K562 (cell line): Measurements from ENCODE around the gene TMPRSS11B. TPM values are rescaled to one million over a fixed set of nuclear protein-coding genes. Genes with fewer than 3 reads are reported as not detected.
"Not testable (repeated sequence)": the region's sequence is repeated elsewhere in the genome, so short reads cannot be mapped to it uniquely, and the experiment has no call there.

Experiments used
- ARID1B ChIP-seq: fragments of 450-650 bp; IDR thresholded peaks from 2 replicates; pipeline ENCODE4 v1.6.1; 2016; ENCODE audit warnings: antibody characterized with exemption, mild to moderate bottlenecking, inconsistent platforms
- CBFA2T2 ChIP-seq: fragments of 450-650 bp; conservative IDR thresholded peaks from 2 replicates; pipeline ENCODE4 v1.6.1; 2017; ENCODE audit warnings: mild to moderate bottlenecking
- CTBP1 ChIP-seq: fragments of 450-650 bp; IDR thresholded peaks from 2 replicates; pipeline ENCODE4 v1.6.1; 2016; ENCODE audit warnings: borderline replicate concordance
- CXXC5 ChIP-seq: fragments of 250-450 bp; sonication (Bioruptor Pico); IDR thresholded peaks from 2 replicates; pipeline ENCODE4 v1.8.0; 2022; ENCODE audit warnings: inconsistent platforms, mild to moderate bottlenecking, moderate library complexity
- DDX20 ChIP-seq: fragments of 450-650 bp; IDR thresholded peaks from 2 replicates; pipeline ENCODE4 v1.6.1; 2016; ENCODE audit warnings: missing genetic modification characterization, low read depth, mild to moderate bottlenecking, missing compliant biosample characterization, moderate library complexity
- FOXM1 ChIP-seq, 2 experiments: fragments of 450-650 bp in 1 of 2; sonication (generic) in 1 of 2; formaldehyde crosslinking in 1 of 2; IDR thresholded peaks; 2 replicates each; pipeline versions ENCODE4 v1.6.1 to v1.9.0; 2017 to 2022; ENCODE audit warnings: low read depth in 2 of 2, mild to moderate bottlenecking in 2 of 2, missing genetic modification reagents in 1 of 2, moderate library complexity in 1 of 2
- HDAC2 ChIP-seq: fragments of 450-650 bp; IDR thresholded peaks from 2 replicates; pipeline ENCODE4 v1.6.1; 2016; ENCODE audit warnings: mild to moderate bottlenecking
- HSF4 ChIP-seq: fragments of 250-450 bp; sonication (Bioruptor Pico); IDR thresholded peaks from 2 replicates; pipeline ENCODE4 v2.1.2; 2022; ENCODE audit warnings: mild to moderate bottlenecking, moderate library complexity, borderline replicate concordance
- KDM1A ChIP-seq, 2 experiments: fragments of 450-650 bp; IDR thresholded peaks; 2 replicates each; pipeline ENCODE4 v1.6.1; 2016; ENCODE audit warnings: mild to moderate bottlenecking in 2 of 2
- KLF6 ChIP-seq: fragments of 250-450 bp; sonication (Bioruptor Pico); IDR thresholded peaks from 2 replicates; pipeline ENCODE4 v1.4.0; 2020; ENCODE audit warnings: mild to moderate bottlenecking, moderate library complexity, borderline replicate concordance
- NCOR1 ChIP-seq: fragments of 450-650 bp; IDR thresholded peaks from 2 replicates; pipeline ENCODE4 v1.6.1; 2016; ENCODE audit warnings: mild to moderate bottlenecking, moderate library complexity
- PTTG1 ChIP-seq: fragments of 450-650 bp; IDR thresholded peaks from 2 replicates; pipeline ENCODE4 v1.6.1; 2016; ENCODE audit warnings: low read depth, mild to moderate bottlenecking, missing genetic modification characterization, missing compliant biosample characterization
- SMARCA4 ChIP-seq: fragments of 450-650 bp; IDR thresholded peaks from 2 replicates; pipeline ENCODE4 v1.6.1; 2016
- TEAD4 ChIP-seq, 2 experiments: sonication (generic) in 1 of 2; formaldehyde crosslinking in 1 of 2; IDR thresholded peaks; 2 replicates each; pipeline versions ENCODE4 v1.6.1 to v1.8.0; 2012 to 2022; ENCODE audit warnings: borderline replicate concordance in 1 of 2, inconsistent platforms in 1 of 2, low read length in 1 of 2, mild to moderate bottlenecking in 1 of 2, missing genetic modification reagents in 1 of 2
- TRIM24 ChIP-seq, 2 experiments: fragments of 450-650 bp; IDR thresholded peaks; 2 replicates each; pipeline ENCODE4 v1.6.1; 2016
- ZNF212 ChIP-seq: fragments of 450-650 bp; formaldehyde crosslinking; IDR thresholded peaks from 2 replicates; pipeline ENCODE4 v1.4.0; 2020; ENCODE audit warnings: mild to moderate bottlenecking
- polyA plus RNA-seq, 8 experiments: library from polyadenylated mRNA; depleted of rRNA in 4 of 8; stranded (reverse) in 5 of 8; unstranded in 3 of 8; fragments of >200 nt; fragmentation: Nextera tagmentation in 2 of 8; fragmentation: Illumina TruSeq in 1 of 8; extraction: Ambion mirVana in 2 of 8; extraction: Trizol in 1 of 8; gene quantifications; 2 replicates each; pipeline versions ENCODE4 v1.2.1 to v1.2.3, GENCODE V29; 2011 to 2014; ENCODE audit warnings: inconsistent platforms in 1 of 8, missing spikeins in 1 of 8
- total RNA-seq, 7 experiments: library from RNA; depleted of rRNA in 6 of 7; stranded (reverse); fragments of >200 nt in 6 of 7; fragmentation: Illumina TruSeq in 2 of 7; extraction: Trizol in 2 of 7; gene quantifications; 2 replicates each; pipeline versions ENCODE4 v1.2.1 to v1.2.3, GENCODE V29; 2011 to 2021; ENCODE audit warnings: low replicate concordance in 1 of 7
- TF ChIP-seq, protein P1 (sequence below): sonication (generic); formaldehyde crosslinking; IDR thresholded peaks from 2 replicates; pipeline ENCODE4 v1.9.0; 2022; ENCODE audit warnings: mild to moderate bottlenecking, missing genetic modification reagents
- TF ChIP-seq, protein P2 (sequence below): fragments of 450-650 bp; IDR thresholded peaks from 2 replicates; pipeline ENCODE4 v1.6.1; 2017; ENCODE audit warnings: antibody characterized with exemption, mild to moderate bottlenecking
- TF ChIP-seq, protein P3 (sequence below): fragments of 450-650 bp; formaldehyde crosslinking; IDR thresholded peaks from 2 replicates; pipeline ENCODE4 v1.4.0; 2022; ENCODE audit warnings: mild to moderate bottlenecking, moderate library complexity
- TF ChIP-seq, protein P4 (sequence below), 3 experiments: fragments of 200-800 bp in 1 of 3; sonication (Bioruptor generic) in 1 of 3; sonication (generic) in 1 of 3; formaldehyde crosslinking in 1 of 3; IDR thresholded peaks; 2 replicates each; pipeline versions ENCODE4 v1.6.1 to v1.8.0; 2016 to 2022; ENCODE audit warnings: mild to moderate bottlenecking in 2 of 3, missing compliant biosample characterization in 2 of 3, missing genetic modification characterization in 2 of 3, missing genetic modification reagents in 1 of 3

The TMPRSS11B gene
- total and polyA plus RNA-seq, 9 of the 15 experiments (the other 6 are each of a cell fraction or from before 2014, with no cell fraction given), result 0.03 to 0.07 TPM; not detected in 7

DNA sequence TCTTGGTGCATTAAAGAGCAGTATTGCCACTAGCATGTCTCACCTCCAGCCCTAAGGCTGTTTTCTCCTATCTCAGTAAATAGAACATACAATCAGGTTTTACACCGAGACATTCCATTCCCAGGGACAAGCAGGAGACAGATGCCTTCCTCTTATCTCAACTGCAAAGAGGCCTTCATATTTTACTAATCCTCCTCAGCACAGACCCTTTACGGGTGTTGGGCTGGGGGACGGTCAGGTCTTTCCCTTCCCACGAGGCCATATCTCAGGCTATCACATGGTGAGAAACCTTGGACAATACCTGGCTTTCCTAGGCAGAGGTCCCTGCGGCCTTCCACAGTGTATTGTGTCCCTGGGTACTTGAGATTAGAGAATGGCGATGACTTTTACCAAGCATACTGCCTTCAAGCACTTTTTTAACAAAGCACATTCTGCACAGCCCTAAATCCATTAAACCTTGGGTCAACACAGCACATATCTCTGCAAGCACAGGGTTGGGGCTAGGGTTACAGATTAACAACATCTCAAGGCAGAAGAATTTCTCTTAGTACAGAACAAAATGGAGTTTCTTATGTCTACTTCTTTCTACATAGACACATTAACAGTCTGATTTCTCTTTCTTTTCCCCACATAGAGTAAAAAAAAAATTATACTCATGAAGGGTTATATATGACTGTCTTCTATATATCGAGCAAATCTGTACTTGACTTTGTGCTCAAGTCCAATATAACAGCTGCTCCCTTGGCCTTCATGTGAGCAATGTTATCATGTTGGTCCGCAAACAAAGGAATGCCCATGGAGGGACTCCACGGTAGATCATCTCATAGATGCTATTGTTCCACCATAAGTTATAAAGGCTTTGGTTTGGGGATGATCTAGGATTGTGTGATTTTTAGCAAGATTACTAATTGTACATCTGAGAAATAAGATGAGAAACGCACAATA lies 36.6 kb upstream of the TMPRSS11B start (continued):
- TF ChIP-seq NCOR1 (peak; percentile 84), KLF6 (peak; percentile 47; the same call in 1 of the 2 replicates), HDAC2 (peak; percentile 19; the same call in 1 of the 2 replicates), KDM1A (IDR thresholded peaks at IDR 0.05) (peak; percentile 79 to 84), HSF4 (CRISPR knock-in tag) (peak; percentile 53; the same call in 1 of the 2 replicates), DDX20 (tag) (peak; percentile 43; the same call in 1 of the 2 replicates), TEAD4 (IDR thresholded peaks at IDR 0.05; ENCODE audit: low read length) (peak; percentile 35; the same call in 1 of the 2 replicates), CTBP1 (peak; percentile 29; the same call in 1 of the 2 replicates), CBFA2T2 (peak; percentile 90), FOXM1 (IDR thresholded peaks at IDR 0.05; ENCODE audit: low read depth) (peak; percentile 18; the same call in 1 of the 2 replicates), CXXC5 (peak; percentile 55; the same call in 1 of the 2 replicates), TRIM24 (IDR thresholded peaks at IDR 0.05) (peak; percentile 19 to 75; a peak in 2 of 4 replicates), ZNF212 (0 out of 2 replicates have a peak, but pooled peaks have one; percentile 41), PTTG1 (tag) (peak; percentile 21; the same call in 1 of the 2 replicates), SMARCA4 (peak; percentile 64), ARID1B (peak; percentile 84)
- TF ChIP-seq, protein P1, sequence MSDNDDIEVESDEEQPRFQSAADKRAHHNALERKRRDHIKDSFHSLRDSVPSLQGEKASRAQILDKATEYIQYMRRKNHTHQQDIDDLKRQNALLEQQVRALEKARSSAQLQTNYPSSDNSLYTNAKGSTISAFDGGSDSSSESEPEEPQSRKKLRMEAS (CRISPR knock-in tag), result peak; percentile 82
- TF ChIP-seq, protein P2, sequence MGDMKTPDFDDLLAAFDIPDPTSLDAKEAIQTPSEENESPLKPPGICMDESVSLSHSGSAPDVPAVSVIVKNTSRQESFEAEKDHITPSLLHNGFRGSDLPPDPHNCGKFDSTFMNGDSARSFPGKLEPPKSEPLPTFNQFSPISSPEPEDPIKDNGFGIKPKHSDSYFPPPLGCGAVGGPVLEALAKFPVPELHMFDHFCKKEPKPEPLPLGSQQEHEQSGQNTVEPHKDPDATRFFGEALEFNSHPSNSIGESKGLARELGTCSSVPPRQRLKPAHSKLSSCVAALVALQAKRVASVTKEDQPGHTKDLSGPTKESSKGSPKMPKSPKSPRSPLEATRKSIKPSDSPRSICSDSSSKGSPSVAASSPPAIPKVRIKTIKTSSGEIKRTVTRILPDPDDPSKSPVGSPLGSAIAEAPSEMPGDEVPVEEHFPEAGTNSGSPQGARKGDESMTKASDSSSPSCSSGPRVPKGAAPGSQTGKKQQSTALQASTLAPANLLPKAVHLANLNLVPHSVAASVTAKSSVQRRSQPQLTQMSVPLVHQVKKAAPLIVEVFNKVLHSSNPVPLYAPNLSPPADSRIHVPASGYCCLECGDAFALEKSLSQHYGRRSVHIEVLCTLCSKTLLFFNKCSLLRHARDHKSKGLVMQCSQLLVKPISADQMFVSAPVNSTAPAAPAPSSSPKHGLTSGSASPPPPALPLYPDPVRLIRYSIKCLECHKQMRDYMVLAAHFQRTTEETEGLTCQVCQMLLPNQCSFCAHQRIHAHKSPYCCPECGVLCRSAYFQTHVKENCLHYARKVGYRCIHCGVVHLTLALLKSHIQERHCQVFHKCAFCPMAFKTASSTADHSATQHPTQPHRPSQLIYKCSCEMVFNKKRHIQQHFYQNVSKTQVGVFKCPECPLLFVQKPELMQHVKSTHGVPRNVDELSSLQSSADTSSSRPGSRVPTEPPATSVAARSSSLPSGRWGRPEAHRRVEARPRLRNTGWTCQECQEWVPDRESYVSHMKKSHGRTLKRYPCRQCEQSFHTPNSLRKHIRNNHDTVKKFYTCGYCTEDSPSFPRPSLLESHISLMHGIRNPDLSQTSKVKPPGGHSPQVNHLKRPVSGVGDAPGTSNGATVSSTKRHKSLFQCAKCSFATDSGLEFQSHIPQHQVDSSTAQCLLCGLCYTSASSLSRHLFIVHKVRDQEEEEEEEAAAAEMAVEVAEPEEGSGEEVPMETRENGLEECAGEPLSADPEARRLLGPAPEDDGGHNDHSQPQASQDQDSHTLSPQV, result peak; percentile 74
- TF ChIP-seq TEAD4 (CRISPR knock-in tag; IDR thresholded peaks at IDR 0.05; ENCODE audit: borderline replicate concordance); FOXM1 (CRISPR knock-in tag; IDR thresholded peaks at IDR 0.05; ENCODE audit: low read depth): not testable (repeated sequence)
- TF ChIP-seq, protein P3, sequence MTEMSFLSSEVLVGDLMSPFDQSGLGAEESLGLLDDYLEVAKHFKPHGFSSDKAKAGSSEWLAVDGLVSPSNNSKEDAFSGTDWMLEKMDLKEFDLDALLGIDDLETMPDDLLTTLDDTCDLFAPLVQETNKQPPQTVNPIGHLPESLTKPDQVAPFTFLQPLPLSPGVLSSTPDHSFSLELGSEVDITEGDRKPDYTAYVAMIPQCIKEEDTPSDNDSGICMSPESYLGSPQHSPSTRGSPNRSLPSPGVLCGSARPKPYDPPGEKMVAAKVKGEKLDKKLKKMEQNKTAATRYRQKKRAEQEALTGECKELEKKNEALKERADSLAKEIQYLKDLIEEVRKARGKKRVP (CRISPR knock-in tag), result peak; percentile 26; the same call in 1 of the 2 replicates
- TF ChIP-seq, protein P4, sequence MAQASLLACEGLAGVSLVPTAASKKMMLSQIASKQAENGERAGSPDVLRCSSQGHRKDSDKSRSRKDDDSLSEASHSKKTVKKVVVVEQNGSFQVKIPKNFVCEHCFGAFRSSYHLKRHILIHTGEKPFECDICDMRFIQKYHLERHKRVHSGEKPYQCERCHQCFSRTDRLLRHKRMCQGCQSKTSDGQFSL (CRISPR knock-in tag; IDR thresholded peaks at IDR 0.05), result not testable (repeated sequence)
- TF ChIP-seq, protein P4 (tag; IDR thresholded peaks at IDR 0.05), result peak in 1 of 2 experiments; percentile 59; a peak in 1 of 4 replicates
